KOPT-K1 (cell line): ENCODE measurements around the gene FOXK1.
A peak's percentile ranks its signal among the peaks of the same experiment; 100 is the strongest.

Experiments
- H3K27ac ChIP-seq: fragments of 200-600 bp; sonication (generic); 2 replicates; pipeline ENCODE4 v1.5.1; 2016; ENCODE audit warnings: antibody characterized with exemption, mild to moderate bottlenecking, low read depth, low read length; ENCODE audit not compliant: poor library complexity, severe bottlenecking
- H3K36me3 ChIP-seq: fragments of 200-600 bp; sonication (generic); 2 replicates; pipeline ENCODE4 v1.5.1; 2017; ENCODE audit warnings: antibody characterized with exemption, mild to moderate bottlenecking, low read length, moderate library complexity; ENCODE audit not compliant: insufficient read depth
- H3K9me3 ChIP-seq: fragments of 200-600 bp; sonication (generic); 2 replicates; pipeline ENCODE4 v1.5.1; 2017; ENCODE audit warnings: antibody characterized with exemption, low read length, mild to moderate bottlenecking; ENCODE audit not compliant: insufficient read depth, poor library complexity, severe bottlenecking

Gene FOXK1

GRCh38 chr7:4764402-4765007 is 82.4 kb downstream of the FOXK1 start:
- Histone ChIP-seq H3K27ac (no peak overlapping the region), H3K36me3 (peaks cover 91% of the 10 kb centered on the region), H3K9me3 (no peaks in the 10 kb centered on the region)

GRCh38 chr7:4765776-4766490 is 83.8 kb downstream of the FOXK1 start:
- Histone ChIP-seq H3K9me3 (no peaks in the 10 kb centered on the region), H3K36me3 (peaks cover 76% of the 10 kb centered on the region), H3K27ac (no peak overlapping the region)

- no peaks in the 10 kb centered on the region for H3K9me3 ChIP-seq
- H3K36me3 ChIP-seq = peaks cover 74% of the 10 kb centered on the region
- H3K27ac ChIP-seq = no peak overlapping the region
Observed at GRCh38 chr7:4766666-4767519, 84.8 kb downstream of the FOXK1 start.

GRCh38 chr7:4768597-4769569 is 86.8 kb downstream of the FOXK1 start:
- H3K27ac ChIP-seq = no peak overlapping the region
- peaks cover 61% of the 10 kb centered on the region for H3K36me3 ChIP-seq
- no peaks in the 10 kb centered on the region for H3K9me3 ChIP-seq

- Histone ChIP-seq H3K9me3 (no peaks in the 10 kb centered on the region), H3K36me3 (peaks cover 52% of the 10 kb centered on the region), H3K27ac (no peak overlapping the region)
Observed at GRCh38 chr7:4769761-4770160, 87.7 kb downstream of the FOXK1 start.

GRCh38 chr7:4770886-4771285 is 88.8 kb downstream of the FOXK1 start:
- H3K36me3 ChIP-seq = peaks cover 41% of the 10 kb centered on the region
- H3K27ac ChIP-seq = no peak overlapping the region
- no peaks in the 10 kb centered on the region for H3K9me3 ChIP-seq

GRCh38 chr7:4771737-4772136 is 89.6 kb downstream of the FOXK1 start:
- Histone ChIP-seq H3K27ac (no peak overlapping the region), H3K9me3 (no peaks in the 10 kb centered on the region), H3K36me3 (peaks cover 33% of the 10 kb centered on the region)

- H3K27ac ChIP-seq = no peak overlapping the region
- H3K36me3 ChIP-seq = peaks cover 27% of the 10 kb centered on the region
- no peaks in the 10 kb centered on the region for H3K9me3 ChIP-seq
Observed at GRCh38 chr7:4772306-4772705, 90.2 kb downstream of the FOXK1 start.

- peaks cover 25% of the 10 kb centered on the region for H3K36me3 ChIP-seq
- H3K9me3 ChIP-seq = no peaks in the 10 kb centered on the region
- H3K27ac ChIP-seq = no peak overlapping the region
Observed at GRCh38 chr7:4774007-4774406, 91.9 kb downstream of the FOXK1 start.

- H3K9me3 ChIP-seq = no peaks in the 10 kb centered on the region
- peak overlapping the region; percentile 83 for H3K27ac ChIP-seq
- H3K36me3 ChIP-seq = peaks cover 23% of the 10 kb centered on the region
Observed at GRCh38 chr7:4774658-4775249, 92.7 kb downstream of the FOXK1 start.

GRCh38 chr7:4775250-4775847 is 93.3 kb downstream of the FOXK1 start, which contains the start of gene AP5Z1:
TSS of gene AP5Z1 (plus strand) at chr7:4775623. CDS start at chr7:4775716, 93 bp downstream.
- Histone ChIP-seq H3K27ac (peak within 1 kb of the TSS; percentile 83), H3K9me3 (no peaks in the 10 kb centered on the region), H3K36me3 (peaks cover 28% of the 10 kb centered on the region)

GRCh38 chr7:4775848-4776623 is 93.9 kb downstream of the FOXK1 start:
- no peaks in the 10 kb centered on the region for H3K9me3 ChIP-seq
- H3K27ac ChIP-seq = peak overlapping the region; percentile 83
- H3K36me3 ChIP-seq = peaks cover 34% of the 10 kb centered on the region

- peaks cover 50% of the 10 kb centered on the region for H3K36me3 ChIP-seq
- H3K27ac ChIP-seq = no peak overlapping the region
- no peaks in the 10 kb centered on the region for H3K9me3 ChIP-seq
Observed at GRCh38 chr7:4779118-4779517, 97.0 kb downstream of the FOXK1 start.
